Uterus (tissue), 2 donors: ENCODE measurements around the gene RRAS.

Source experiments
- POLR2A ChIP-seq, 2 donors: fragments of 450-650 bp; IDR thresholded peaks; one replicate each; pipeline ENCODE4 v1.6.1; 2016; ENCODE audit warnings: antibody characterized with exemption in 2 of 2, mild to moderate bottlenecking in 1 of 2, moderate library complexity in 1 of 2
- TF ChIP-seq, protein P1 (sequence below), 4 experiments: fragments of 200-600 bp in 2 of 4; fragments of 450-650 bp in 2 of 4; sonication (generic) in 2 of 4; IDR thresholded peaks; one replicate each; pipeline ENCODE4 v1.5.1; 2016 to 2019; ENCODE audit warnings: antibody characterized with exemption in 4 of 4, mild to moderate bottlenecking in 2 of 4, moderate library complexity in 1 of 4

- TF ChIP-seq, protein P1, sequence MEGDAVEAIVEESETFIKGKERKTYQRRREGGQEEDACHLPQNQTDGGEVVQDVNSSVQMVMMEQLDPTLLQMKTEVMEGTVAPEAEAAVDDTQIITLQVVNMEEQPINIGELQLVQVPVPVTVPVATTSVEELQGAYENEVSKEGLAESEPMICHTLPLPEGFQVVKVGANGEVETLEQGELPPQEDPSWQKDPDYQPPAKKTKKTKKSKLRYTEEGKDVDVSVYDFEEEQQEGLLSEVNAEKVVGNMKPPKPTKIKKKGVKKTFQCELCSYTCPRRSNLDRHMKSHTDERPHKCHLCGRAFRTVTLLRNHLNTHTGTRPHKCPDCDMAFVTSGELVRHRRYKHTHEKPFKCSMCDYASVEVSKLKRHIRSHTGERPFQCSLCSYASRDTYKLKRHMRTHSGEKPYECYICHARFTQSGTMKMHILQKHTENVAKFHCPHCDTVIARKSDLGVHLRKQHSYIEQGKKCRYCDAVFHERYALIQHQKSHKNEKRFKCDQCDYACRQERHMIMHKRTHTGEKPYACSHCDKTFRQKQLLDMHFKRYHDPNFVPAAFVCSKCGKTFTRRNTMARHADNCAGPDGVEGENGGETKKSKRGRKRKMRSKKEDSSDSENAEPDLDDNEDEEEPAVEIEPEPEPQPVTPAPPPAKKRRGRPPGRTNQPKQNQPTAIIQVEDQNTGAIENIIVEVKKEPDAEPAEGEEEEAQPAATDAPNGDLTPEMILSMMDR (IDR thresholded peaks at IDR 0.05): no peak
- TF ChIP-seq POLR2A (IDR thresholded peaks at IDR 0.05): no peak
Measured at GRCh38 chr19:49614096-49614833, 25.7 kb downstream of the RRAS start.
